NCI-H2107 treated with DMSO at 0.1 percent for 48 hours (cell line): ENCODE data around the gene PRPH2.
A peak's percentile ranks its signal among the peaks of the same experiment; 100 is the strongest.

ENCODE experiments used
- DNase-seq: peaks from one replicate; lab custom pipeline; 2025; ENCODE audit not compliant: unreplicated experiment; lab: John Stamatoyannopoulos, UW

Gene PRPH2

GRCh38 chr6:42722497-42722896 is at the start of gene PRPH2:
Gene PRPH2, minus strand, starts transcription at chr6:42722597. Its CDS starts 263 bp downstream, at chr6:42722334.
- no peak for DNase-seq

GRCh38 chr6:42771741-42772100 is 49.3 kb upstream of the PRPH2 start:
- no peak for DNase-seq

GRCh38 chr6:42769836-42770235 is 47.4 kb upstream of the PRPH2 start:
- DNase-seq = no peak

GRCh38 chr6:42769051-42769450 is 46.7 kb upstream of the PRPH2 start:
- no peak for DNase-seq

- DNase-seq = no peak
Measured at GRCh38 chr6:42766163-42766670, 43.8 kb upstream of the PRPH2 start.

GRCh38 chr6:42764911-42765648 is 42.7 kb upstream of the PRPH2 start:
- no peak for DNase-seq

GRCh38 chr6:42762950-42763349 is 40.6 kb upstream of the PRPH2 start:
- DNase-seq = no peak

GRCh38 chr6:42762426-42762859 is 40.0 kb upstream of the PRPH2 start:
- no peak for DNase-seq

GRCh38 chr6:42761287-42762067 is 39.1 kb upstream of the PRPH2 start:
- no peak for DNase-seq

- no peak for DNase-seq
Measured at GRCh38 chr6:42758756-42759430, 36.5 kb upstream of the PRPH2 start.

- DNase-seq = no peak
Measured at GRCh38 chr6:42756722-42757121, 34.3 kb upstream of the PRPH2 start.

GRCh38 chr6:42754759-42755158 is 32.4 kb upstream of the PRPH2 start:
- DNase-seq = no peak

- no peak for DNase-seq
Measured at GRCh38 chr6:42751055-42751454, 28.7 kb upstream of the PRPH2 start.

GRCh38 chr6:42748203-42748898 is 26.0 kb upstream of the PRPH2 start:
- DNase-seq = no peak

GRCh38 chr6:42746463-42747391 is 24.3 kb upstream of the PRPH2 start:
- DNase-seq = peak; percentile 11

GRCh38 chr6:42745640-42746462 is 23.5 kb upstream of the PRPH2 start, which contains the start of gene TBCC:
Gene TBCC, minus strand, starts transcription at chr6:42746103. Its CDS starts 30 bp downstream, at chr6:42746073.
- peak; percentile 93 for DNase-seq

- peak; percentile 12 for DNase-seq
Measured at GRCh38 chr6:42745083-42745639, 22.8 kb upstream of the PRPH2 start.

- no peak for DNase-seq
Measured at GRCh38 chr6:42744351-42744893, 22.0 kb upstream of the PRPH2 start.
